T-helper 17 cell (primary cell): ENCODE data around the gene LHX2. TPM values are rescaled to one million over a fixed set of nuclear protein-coding genes. Genes with fewer than 3 reads are reported as not detected.
"Not testable (repeated sequence)": the region's sequence is repeated elsewhere in the genome, so short reads cannot be mapped to it uniquely, and the experiment has no call there.

Source experiments
- ATAC-seq: fragments of 150-1000 bp; cut with Tn5 transposase; 2 replicates; pipeline ENCODE4 v1.10.0; 2021; ENCODE audit warnings: mild to moderate bottlenecking, moderate library complexity
- DNase-seq, 3 donors: peaks; one replicate each; pipeline versions ENCODE4 v3.0.0 to v3.0.0-alpha.2; 2020 to 2021
- H3K9me3 ChIP-seq: one replicate; pipeline ENCODE4 v1.7.0; 2013; ENCODE audit warnings: low read length, mild to moderate bottlenecking; ENCODE audit not compliant: control insufficient read depth, poor library complexity, severe bottlenecking
- H3K27ac Mint-ChIP-seq: one replicate; pipeline ENCODE4 v1.8.0; 2022; ENCODE audit warnings: mild to moderate bottlenecking, moderate library complexity, mixed read lengths
- H3K27me3 Mint-ChIP-seq: one replicate; pipeline ENCODE4 v1.8.0; 2022; ENCODE audit warnings: mixed read lengths
- H3K36me3 Mint-ChIP-seq: one replicate; pipeline ENCODE4 v1.8.0; 2022; ENCODE audit warnings: low read depth, mixed read lengths
- H3K4me1 Mint-ChIP-seq: one replicate; pipeline ENCODE4 v1.8.0; 2022; ENCODE audit warnings: mild to moderate bottlenecking, mixed read lengths
- H3K4me3 Mint-ChIP-seq: one replicate; pipeline ENCODE4 v1.8.0; 2022; ENCODE audit warnings: mild to moderate bottlenecking, moderate library complexity, mixed read lengths
- total RNA-seq, 4 donors: library from RNA in 2 of 4; stranded (reverse) in 2 of 4; gene quantifications; one replicate each; pipeline ENCODE4 v1.2.3 and lab custom pipeline; 2022 to 2026

Gene LHX2
- total RNA-seq (not detected), total RNA-seq (lab: John Stamatoyannopoulos, UW) (0 to 0.70 reads per million in 2 donors)

GRCh38 chr9:124011460-124012301, at the start of gene LHX2:
LHX2 (plus strand) TSS chr9:124011768; CDS start chr9:124012349, 581 bp downstream.
- H3K4me1 Mint-ChIP-seq = peaks cover 22% of the 10 kb centered on the region
- no peaks in the 10 kb centered on the region for H3K9me3 ChIP-seq

GRCh38 chr9:123964761-123965160, 46.8 kb upstream of the LHX2 start:
- Mint-ChIP-seq H3K4me3 (no peak overlapping the region), H3K4me1 (no peaks in the 10 kb centered on the region), H3K36me3 (no peaks in the 10 kb centered on the region), H3K27me3 (peaks cover 48% of the 10 kb centered on the region), H3K27ac (no peak overlapping the region)
- no peaks in the 10 kb centered on the region for H3K9me3 ChIP-seq
- DNase-seq (no peak), ATAC-seq (no peak)

More at GRCh38 chr9:124011460-124012301, at the start of gene LHX2:
- Mint-ChIP-seq H3K4me3 (peak within 1 kb of the TSS; percentile 50), H3K27me3 (peaks cover 66% of the 10 kb centered on the region), H3K36me3 (peaks cover 2% of the 10 kb centered on the region), H3K27ac (no peak within 1 kb of the TSS)
- ATAC-seq (peak; percentile 40), DNase-seq (no peak)

GRCh38 chr9:123965801-123966686, 45.5 kb upstream of the LHX2 start:
- Mint-ChIP-seq H3K27me3 (peaks cover 37% of the 10 kb centered on the region), H3K36me3 (no peaks in the 10 kb centered on the region), H3K27ac (no peak overlapping the region), H3K4me3 (peak overlapping the region; percentile 33), H3K4me1 (no peaks in the 10 kb centered on the region)
- no peaks in the 10 kb centered on the region for H3K9me3 ChIP-seq
- DNase-seq (no peak), ATAC-seq (no peak)

- no peak overlapping the region for H3K4me3 Mint-ChIP-seq
- ATAC-seq (no peak), DNase-seq (no peak)
- no peak overlapping the region for H3K27ac Mint-ChIP-seq
- H3K9me3 ChIP-seq = no peaks in the 10 kb centered on the region
- no peaks in the 10 kb centered on the region for H3K4me1 Mint-ChIP-seq
- no peaks in the 10 kb centered on the region for H3K36me3 Mint-ChIP-seq
- peaks cover 24% of the 10 kb centered on the region for H3K27me3 Mint-ChIP-seq
Measured at GRCh38 chr9:123967323-123967722, 44.2 kb upstream of the LHX2 start.

- Mint-ChIP-seq H3K36me3 (no peaks in the 10 kb centered on the region), H3K27me3 (no peaks in the 10 kb centered on the region), H3K27ac (no peak overlapping the region), H3K4me1 (no peaks in the 10 kb centered on the region), H3K4me3 (no peak overlapping the region)
- ATAC-seq = no peak
- no peaks in the 10 kb centered on the region for H3K9me3 ChIP-seq
- no peak for DNase-seq
Measured at GRCh38 chr9:123972618-123973017, 39.0 kb upstream of the LHX2 start.

GRCh38 chr9:123973590-123974223, 37.9 kb upstream of the LHX2 start:
- no peak for DNase-seq
- ATAC-seq = no peak
- Mint-ChIP-seq H3K36me3 (no peaks in the 10 kb centered on the region), H3K4me3 (no peak overlapping the region), H3K27me3 (peaks cover under 1% of the 10 kb centered on the region), H3K27ac (no peak overlapping the region), H3K4me1 (no peaks in the 10 kb centered on the region)
- no peaks in the 10 kb centered on the region for H3K9me3 ChIP-seq

- H3K36me3 Mint-ChIP-seq = no peaks in the 10 kb centered on the region
- H3K27me3 Mint-ChIP-seq = peaks cover 8% of the 10 kb centered on the region
- no peaks in the 10 kb centered on the region for H3K4me1 Mint-ChIP-seq
- no peak for DNase-seq
- no peaks in the 10 kb centered on the region for H3K9me3 ChIP-seq
- H3K27ac Mint-ChIP-seq = no peak overlapping the region
- no peak for ATAC-seq
- no peak overlapping the region for H3K4me3 Mint-ChIP-seq
Measured at GRCh38 chr9:123974471-123974870, 37.1 kb upstream of the LHX2 start.

GRCh38 chr9:123975871-123976270, 35.7 kb upstream of the LHX2 start:
- no peak for DNase-seq
- peaks cover 22% of the 10 kb centered on the region for H3K27me3 Mint-ChIP-seq
- H3K4me1 Mint-ChIP-seq = no peaks in the 10 kb centered on the region

GRCh38 chr9:123976579-123976978, 35.0 kb upstream of the LHX2 start:
- H3K4me3 Mint-ChIP-seq, H3K27ac Mint-ChIP-seq, H3K4me1 Mint-ChIP-seq, DNase-seq, H3K36me3 Mint-ChIP-seq, H3K9me3 ChIP-seq, ATAC-seq: not testable (repeated sequence)
- H3K27me3 Mint-ChIP-seq = peaks cover 29% of the 10 kb centered on the region

More at GRCh38 chr9:123975871-123976270, 35.7 kb upstream of the LHX2 start:
- ATAC-seq = no peak
- H3K4me3 Mint-ChIP-seq = no peak overlapping the region
- no peak overlapping the region for H3K27ac Mint-ChIP-seq
- H3K9me3 ChIP-seq = no peaks in the 10 kb centered on the region
- no peaks in the 10 kb centered on the region for H3K36me3 Mint-ChIP-seq

GRCh38 chr9:123978981-123979380, 32.6 kb upstream of the LHX2 start:
- ATAC-seq (no peak), DNase-seq (no peak)
- H3K27me3 Mint-ChIP-seq = peaks cover 36% of the 10 kb centered on the region
- no peak overlapping the region for H3K4me3 Mint-ChIP-seq
- H3K36me3 Mint-ChIP-seq = no peaks in the 10 kb centered on the region
- no peaks in the 10 kb centered on the region for H3K4me1 Mint-ChIP-seq
- H3K27ac Mint-ChIP-seq = no peak overlapping the region
- no peaks in the 10 kb centered on the region for H3K9me3 ChIP-seq

- H3K27me3 Mint-ChIP-seq = peaks cover 59% of the 10 kb centered on the region
- H3K27ac Mint-ChIP-seq = no peak overlapping the region
- H3K4me3 Mint-ChIP-seq = no peak overlapping the region
- H3K36me3 Mint-ChIP-seq = no peaks in the 10 kb centered on the region
- H3K4me1 Mint-ChIP-seq = no peaks in the 10 kb centered on the region
- no peaks in the 10 kb centered on the region for H3K9me3 ChIP-seq
- ATAC-seq (no peak), DNase-seq (no peak)
Measured at GRCh38 chr9:123982535-123982934, 29.0 kb upstream of the LHX2 start.

- H3K4me1 Mint-ChIP-seq = no peaks in the 10 kb centered on the region
- H3K36me3 Mint-ChIP-seq = no peaks in the 10 kb centered on the region
- H3K27me3 Mint-ChIP-seq = peaks cover 61% of the 10 kb centered on the region
- no peaks in the 10 kb centered on the region for H3K9me3 ChIP-seq
- no peak overlapping the region for H3K4me3 Mint-ChIP-seq
- no peak overlapping the region for H3K27ac Mint-ChIP-seq
- ATAC-seq = no peak
- DNase-seq = no peak
Measured at GRCh38 chr9:123983047-123983446, 28.5 kb upstream of the LHX2 start.

GRCh38 chr9:123984802-123985201, 26.8 kb upstream of the LHX2 start:
- Mint-ChIP-seq H3K4me1 (no peaks in the 10 kb centered on the region), H3K36me3 (no peaks in the 10 kb centered on the region)

More at GRCh38 chr9:123984802-123985201, 26.8 kb upstream of the LHX2 start:
- no peaks in the 10 kb centered on the region for H3K9me3 ChIP-seq
- DNase-seq = no peak
- H3K4me3 Mint-ChIP-seq = no peak overlapping the region
- peaks cover 63% of the 10 kb centered on the region for H3K27me3 Mint-ChIP-seq
- ATAC-seq = no peak
- H3K27ac Mint-ChIP-seq = no peak overlapping the region
